K562 (cell line): ENCODE data around the gene PLEKHA1. TPM values are rescaled to one million over a fixed set of nuclear protein-coding genes. Genes with fewer than 3 reads are reported as not detected.

Source experiments
- ATAC-seq: fragments of 200-7000 bp; cut with Tn5 transposase; 3 replicates; pipeline ENCODE4 v1.9.1; 2020; ENCODE audit warnings: moderate library complexity
- BruUV-seq: library from RNA; stranded (reverse); fragments of 400-500 nt; replicated peaks from 2 replicates; lab custom pipeline; 2021; lab: Mats Ljungman, UMichigan
- CTCF ChIA-PET: fragments of 300-600 bp; formaldehyde crosslinking; extraction: SDS; loops from one replicate; lab custom pipeline; 2021; ENCODE audit warnings: low intra/inter-chr PET ratio; lab: Yijun Ruan, JAX
- POLR2A ChIA-PET: fragments of 300-600, 350-650 bp; sonication (Branson Sonifier 250); formaldehyde crosslinking; extraction: SDS; loops from one replicate; lab custom pipeline; 2021; ENCODE audit warnings: antibody characterized with exemption, inconsistent platforms; lab: Yijun Ruan, JAX
- DNase-seq, 4 experiments: peaks; one replicate each; pipeline versions ENCODE4 v3.0.0 to v3.0.0-alpha.2; 2011 to 2018; ENCODE audit warnings: low spot score in 3 of 4, mixed read lengths in 3 of 4; ENCODE audit errors: extremely low read depth in 1 of 4
- FAIRE-seq: peaks from 2 replicates; lab custom pipeline; 2011; peaks lifted over from hg19 to GRCh38; lab: Jason Lieb, UNC
- H2AFZ ChIP-seq: 2 replicates; pipeline ENCODE4 v1.6.0; 2011; ENCODE audit warnings: low read depth, low read length, control low read depth, inconsistent platforms
- H3K27ac ChIP-seq: fragments of 200-600 bp; 3 replicates; pipeline ENCODE4 v1.8.0; 2011; ENCODE audit warnings: low read depth, mild to moderate bottlenecking, control low read depth, inconsistent platforms, low read length, moderate library complexity, mixed read lengths; ENCODE audit errors: extremely low read depth
- H3K27me3 ChIP-seq, 2 experiments: fragments of 300-600 bp in 1 of 2; 2 replicates in 1 of 2; 3 replicates in 1 of 2; pipeline versions ENCODE4 v1.6.0 to v1.8.0; 2011; ENCODE audit warnings: inconsistent platforms in 2 of 2, low read length in 2 of 2, mild to moderate bottlenecking in 1 of 2, mixed read lengths in 1 of 2, moderate library complexity in 1 of 2; ENCODE audit not compliant: control insufficient read depth in 2 of 2, insufficient read depth in 2 of 2
- H3K36me3 ChIP-seq: fragments of 300-600 bp; 3 replicates; pipeline ENCODE4 v1.8.0; 2011; ENCODE audit warnings: mild to moderate bottlenecking, low read length, inconsistent platforms; ENCODE audit not compliant: control insufficient read depth, insufficient read depth
- H3K4me1 ChIP-seq, 2 experiments: fragments of 200-600 bp in 1 of 2; replicated peaks in 1 of 2; 2 replicates in 1 of 2; 3 replicates in 1 of 2; pipeline versions ENCODE4 v1.5.1 to v1.8.0; 2011; ENCODE audit warnings: inconsistent platforms in 2 of 2, low read length in 2 of 2, mild to moderate bottlenecking in 1 of 2, mixed read lengths in 1 of 2, moderate library complexity in 1 of 2; ENCODE audit not compliant: control insufficient read depth in 2 of 2, insufficient read depth in 2 of 2
- H3K4me2 ChIP-seq: 2 replicates; pipeline ENCODE4 v1.6.1; 2011; ENCODE audit warnings: low read length, control low read depth, inconsistent platforms, mixed read lengths; ENCODE audit not compliant: insufficient read depth
- H3K4me3 ChIP-seq: fragments of 200-600 bp; sonication (generic), shearing (Covaris generic); 2 replicates; pipeline ENCODE4 v1.5.1; 2016; ENCODE audit warnings: control low read depth, inconsistent platforms
- H3K79me2 ChIP-seq: fragments of 200-600 bp; 3 replicates; pipeline ENCODE4 v1.8.0; 2011; ENCODE audit warnings: low read length, inconsistent platforms; ENCODE audit not compliant: control insufficient read depth, insufficient read depth
- H3K9ac ChIP-seq, 2 experiments: 2 replicates each; pipeline versions ENCODE4 v1.6.0 to v1.6.1; 2011; ENCODE audit warnings: low read depth in 2 of 2, low read length in 2 of 2, control low read depth in 1 of 2, inconsistent platforms in 1 of 2, mild to moderate bottlenecking in 1 of 2, mixed read lengths in 1 of 2; ENCODE audit not compliant: insufficient read depth in 1 of 2
- H3K9me1 ChIP-seq: one replicate; pipeline ENCODE4 v1.6.0; 2011; ENCODE audit warnings: inconsistent platforms, mild to moderate bottlenecking, low read length, moderate library complexity; ENCODE audit not compliant: control insufficient read depth, insufficient read depth
- H3K9me3 ChIP-seq: replicated peaks from 2 replicates; pipeline ENCODE4 v1.5.1; 2011; ENCODE audit warnings: low read depth, low read length, inconsistent platforms; ENCODE audit not compliant: control insufficient read depth, insufficient read depth
- H4K20me1 ChIP-seq: replicated peaks from 2 replicates; pipeline ENCODE4 v1.6.1; 2011; ENCODE audit warnings: low read length, inconsistent platforms, mixed read lengths; ENCODE audit not compliant: control insufficient read depth, insufficient read depth
- CBX1 ChIP-seq: sonication (generic); IDR thresholded peaks from 2 replicates; pipeline ENCODE4 v1.6.1; 2016; ENCODE audit warnings: antibody characterized with exemption, low read depth, mild to moderate bottlenecking
- GATAD2B ChIP-seq: fragments of 450-650 bp; IDR thresholded peaks from 2 replicates; pipeline ENCODE4 v1.6.1; 2017; ENCODE audit warnings: mild to moderate bottlenecking, borderline replicate concordance
- HNRNPL ChIP-seq: fragments of 200-400 bp; formaldehyde crosslinking; IDR thresholded peaks from 2 replicates; pipeline ENCODE4 v1.6.1; 2017; ENCODE audit warnings: low read depth, mild to moderate bottlenecking, low read length
- ILF3 ChIP-seq: fragments of 450-650 bp; IDR thresholded peaks from 2 replicates; pipeline ENCODE4 v1.6.1; 2018; ENCODE audit warnings: antibody characterized with exemption, mild to moderate bottlenecking, moderate library complexity, borderline replicate concordance
- MXD1 ChIP-seq: fragments of 250-450 bp; sonication (Bioruptor Pico); IDR thresholded peaks from 2 replicates; pipeline ENCODE4 v1.8.0; 2021; ENCODE audit warnings: borderline replicate concordance, mild to moderate bottlenecking, moderate library complexity; ENCODE audit not compliant: poor library complexity, severe bottlenecking
- NEUROD1 ChIP-seq: fragments of 150-350 bp; IDR thresholded peaks from 2 replicates; pipeline ENCODE4 v1.6.1; 2014; ENCODE audit warnings: borderline replicate concordance, low read length, low read depth; ENCODE audit not compliant: partially characterized antibody
- SETDB1 ChIP-seq: IDR thresholded peaks from one replicate; pipeline ENCODE4 v1.6.1; 2012; ENCODE audit warnings: low read length, control low read depth, inconsistent platforms
- SIRT6 ChIP-seq: IDR thresholded peaks from one replicate; pipeline ENCODE4 v1.6.1; 2012; ENCODE audit warnings: low read depth, mild to moderate bottlenecking, control low read depth, inconsistent platforms, low read length, moderate library complexity
- U2AF2 ChIP-seq: fragments of 200-400 bp; formaldehyde crosslinking; optimal IDR thresholded peaks from 2 replicates; pipeline ENCODE3; 2017; ENCODE audit warnings: low read depth, mild to moderate bottlenecking, low read length
- ZNF583 ChIP-seq: fragments of 250-450 bp; sonication (Bioruptor Pico); IDR thresholded peaks from 2 replicates; pipeline ENCODE4 v1.4.0; 2020
- WGBS: fragments of 100-300 bp; shearing (Covaris generic); methylation state at CpG from one replicate; pipeline ENCODE4 v1.1.6; 2016; ENCODE audit warnings: low coverage, mixed read lengths; ENCODE audit not compliant: insufficient coverage; ENCODE audit errors: missing lambda C conversion rate; 5-methylcytosine and 5-hydroxymethylcytosine counted together
- in situ Hi-C: fragments of 300-500 bp; cut with MboI; formaldehyde crosslinking; loops from 4 replicates; pipeline ENCODE4 v1.15.0; 2018; ENCODE audit warnings: inconsistent platforms, mixed read lengths
- intact Hi-C: fragments of 100-400 bp; cut with micrococcal nuclease; formaldehyde crosslinking; loops from 2 replicates; pipeline ENCODE4 v1.14.2; 2022
- polyA plus RNA-seq, 8 experiments: library from polyadenylated mRNA; depleted of rRNA in 4 of 8; stranded (reverse) in 5 of 8; unstranded in 3 of 8; fragments of >200 nt; fragmentation: Nextera tagmentation in 2 of 8; fragmentation: Illumina TruSeq in 1 of 8; extraction: Ambion mirVana in 2 of 8; extraction: Trizol in 1 of 8; gene quantifications; 2 replicates each; pipeline versions ENCODE4 v1.2.1 to v1.2.3, GENCODE V29; 2011 to 2014; ENCODE audit warnings: inconsistent platforms in 1 of 8, missing spikeins in 1 of 8
- total RNA-seq, 7 experiments: library from RNA; depleted of rRNA in 6 of 7; stranded (reverse); fragments of >200 nt in 6 of 7; fragmentation: Illumina TruSeq in 2 of 7; extraction: Trizol in 2 of 7; gene quantifications; 2 replicates each; pipeline versions ENCODE4 v1.2.1 to v1.2.3, GENCODE V29; 2011 to 2021; ENCODE audit warnings: low replicate concordance in 1 of 7
- TF ChIP-seq, protein P1 (sequence below): sonication (generic); formaldehyde crosslinking; IDR thresholded peaks from 2 replicates; pipeline ENCODE4 v1.9.0; 2022; ENCODE audit warnings: mild to moderate bottlenecking, missing genetic modification reagents

PLEKHA1 gene
- total and polyA plus RNA-seq, 9 of the 15 experiments (the other 6 are each of a cell fraction or from before 2014, with no cell fraction given), result 0.05 to 4.7 (median 1.0) TPM

DNA sequence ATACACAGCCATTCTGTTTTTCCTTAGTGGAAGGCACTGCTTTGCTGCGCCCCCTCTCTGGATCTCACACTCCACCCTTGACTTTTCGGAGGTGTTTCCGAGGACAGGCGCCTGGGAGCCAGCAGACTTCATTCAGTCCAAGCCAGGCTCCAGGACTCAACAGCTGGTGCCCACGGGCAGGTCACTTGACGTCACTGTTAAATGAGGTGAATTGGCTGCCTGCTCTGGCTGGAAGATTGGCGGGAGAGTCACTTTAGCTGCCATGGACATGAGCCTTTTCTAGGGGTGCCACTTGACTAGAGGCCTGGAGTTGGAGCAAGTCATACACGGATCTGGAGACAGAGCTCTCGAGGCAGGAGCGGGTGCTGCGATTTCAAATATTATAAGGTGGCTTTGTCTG lies 90.1 kb downstream of the PLEKHA1 start:
- ATAC-seq (no peak), DNase-seq (no peak), FAIRE-seq (no peak)
- Histone ChIP-seq H3K4me1 (no peaks in the 10 kb centered on the region), H3K27me3 (peaks cover 0 to 34% of the 10 kb centered on the region in 2 experiments; a peak in 3 of 5 replicates), H3K9me3 (no peaks in the 10 kb centered on the region), H3K9me1 (no peaks in the 10 kb centered on the region), H3K79me2 (no peaks in the 10 kb centered on the region), H3K9ac (no peak overlapping the region), H4K20me1 (no peaks in the 10 kb centered on the region), H3K36me3 (no peaks in the 10 kb centered on the region), H3K4me3 (no peak overlapping the region), H2AFZ (no peak overlapping the region), H3K4me2 (no peak overlapping the region), H3K27ac (no peak overlapping the region)
- BruUV-seq, result no TSS peak
- no peak for TF ChIP-seq NEUROD1
- under 1% methylated on average over 9 of the region's 11 CpGs for WGBS
- in situ Hi-C loops (no loop called here), intact Hi-C loops (no loop called here)
- ChIA-PET POLR2A (no interaction called here), CTCF (no interaction called here)

GRCh38 chr10:122465401-122466040 lies 91.0 kb downstream of the PLEKHA1 start:
- CTCF ChIA-PET, result no interaction called here
- BruUV-seq, result no TSS peak
- Histone ChIP-seq H4K20me1 (no peaks in the 10 kb centered on the region), H3K9me3 (no peaks in the 10 kb centered on the region), H3K9me1 (no peaks in the 10 kb centered on the region), H2AFZ (no peak overlapping the region), H3K4me1 (no peaks in the 10 kb centered on the region), H3K9ac (no peak overlapping the region), H3K27me3 (peaks cover 0 to 34% of the 10 kb centered on the region in 2 experiments; a peak in 3 of 5 replicates), H3K4me3 (no peak overlapping the region), H3K79me2 (no peaks in the 10 kb centered on the region), H3K4me2 (no peak overlapping the region), H3K36me3 (no peaks in the 10 kb centered on the region), H3K27ac (no peak overlapping the region)
- POLR2A ChIA-PET, result interaction anchor here (0.6 kb wide), 1 partner anchor 189 kb away, joined by 3 read pairs; no protein-coding TSS in a partner anchor
- in situ Hi-C loops, result no loop called here
- DNase-seq (no peak), FAIRE-seq (no peak), ATAC-seq (no peak)
- intact Hi-C loops, result no loop called here
- WGBS, result 0% methylated on average over 4 of the region's 6 CpGs
- no peak for TF ChIP-seq U2AF2
- TF ChIP-seq HNRNPL, result no peak
- no peak for TF ChIP-seq ZNF583
- TF ChIP-seq SIRT6, result no peak
- no peak for TF ChIP-seq ILF3
- TF ChIP-seq, protein P1, sequence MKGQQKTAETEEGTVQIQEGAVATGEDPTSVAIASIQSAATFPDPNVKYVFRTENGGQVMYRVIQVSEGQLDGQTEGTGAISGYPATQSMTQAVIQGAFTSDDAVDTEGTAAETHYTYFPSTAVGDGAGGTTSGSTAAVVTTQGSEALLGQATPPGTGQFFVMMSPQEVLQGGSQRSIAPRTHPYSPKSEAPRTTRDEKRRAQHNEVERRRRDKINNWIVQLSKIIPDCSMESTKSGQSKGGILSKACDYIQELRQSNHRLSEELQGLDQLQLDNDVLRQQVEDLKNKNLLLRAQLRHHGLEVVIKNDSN (CRISPR knock-in tag), result no peak
- TF ChIP-seq SETDB1, result no peak
- no peak for TF ChIP-seq GATAD2B
- no peak for TF ChIP-seq CBX1
- no peak for TF ChIP-seq MXD1
